OCI-LY1 (cell line): ENCODE data around the gene GRPEL2.

Experiments used
- H2AFZ ChIP-seq: fragments of 200-600 bp; sonication (generic), shearing (Covaris generic); 2 replicates; pipeline ENCODE4 v1.6.0; 2014; ENCODE audit warnings: antibody characterized with exemption, mild to moderate bottlenecking, low read length
- H3F3A ChIP-seq: fragments of 200-600 bp; sonication (generic), shearing (Covaris generic); 2 replicates; pipeline ENCODE4 v1.6.0; 2014; ENCODE audit warnings: mild to moderate bottlenecking, antibody characterized with exemption, low read length, moderate library complexity; ENCODE audit not compliant: insufficient read depth
- H3K27ac ChIP-seq: fragments of 200-600 bp; sonication (generic); 2 replicates; pipeline ENCODE4 v1.5.1; 2014; ENCODE audit warnings: low read length, mixed run types, mild to moderate bottlenecking, low read depth; ENCODE audit not compliant: poor library complexity, severe bottlenecking
- H3K27me3 ChIP-seq: fragments of 200-600 bp; sonication (generic); 2 replicates; pipeline ENCODE4 v1.6.0; 2014; ENCODE audit warnings: antibody characterized with exemption, mild to moderate bottlenecking, low read length, moderate library complexity; ENCODE audit not compliant: insufficient read depth
- H3K36me3 ChIP-seq: fragments of 200-600 bp; sonication (generic); 2 replicates; pipeline ENCODE4 v1.6.1; 2014; ENCODE audit warnings: mild to moderate bottlenecking, antibody characterized with exemption, low read length, moderate library complexity, mixed read lengths; ENCODE audit not compliant: insufficient read depth
- H3K4me1 ChIP-seq: fragments of 200-600 bp; sonication (generic); 2 replicates; pipeline ENCODE4 v1.5.1; 2014; ENCODE audit warnings: mild to moderate bottlenecking, low read length, moderate library complexity; ENCODE audit not compliant: insufficient read depth, severe bottlenecking
- H3K4me2 ChIP-seq: fragments of 200-600 bp; sonication (generic), shearing (Covaris generic); 2 replicates; pipeline ENCODE4 v1.6.1; 2014; ENCODE audit warnings: low read length
- H3K4me3 ChIP-seq: fragments of 200-600 bp; sonication (generic); 2 replicates; pipeline ENCODE4 v1.5.1; 2014; ENCODE audit warnings: low read length, low read depth, mild to moderate bottlenecking, mixed read lengths; ENCODE audit not compliant: poor library complexity, severe bottlenecking
- H3K79me2 ChIP-seq: fragments of 200-600 bp; shearing (Covaris generic); 2 replicates; pipeline ENCODE4 v1.6.1; 2016; ENCODE audit warnings: mixed run types, low read length, mixed read lengths; ENCODE audit not compliant: insufficient read depth
- H3K9ac ChIP-seq: fragments of 200-600 bp; sonication (generic), shearing (Covaris generic); 2 replicates; pipeline ENCODE4 v1.6.1; 2014; ENCODE audit warnings: mild to moderate bottlenecking, low read length, mixed read lengths
- H3K9me2 ChIP-seq: fragments of 200-600 bp; sonication (generic), shearing (Covaris generic); 2 replicates; pipeline ENCODE4 v1.6.1; 2014; ENCODE audit warnings: low read depth, mild to moderate bottlenecking, low read length, mixed read lengths
- H3K9me3 ChIP-seq: fragments of 200-600 bp; shearing (Covaris generic); 2 replicates; pipeline ENCODE4 v1.6.1; 2014; ENCODE audit warnings: low read length, mixed read lengths
- H4K20me1 ChIP-seq: fragments of 200-600 bp; sonication (generic), shearing (Covaris generic); 2 replicates; pipeline ENCODE4 v1.6.0; 2016; ENCODE audit warnings: mild to moderate bottlenecking, low read length; ENCODE audit not compliant: insufficient read depth
- CTCF ChIP-seq: fragments of 200-600 bp; sonication (generic), shearing (Covaris generic); IDR thresholded peaks from 2 replicates; pipeline ENCODE4 v1.5.1; 2017; ENCODE audit warnings: mild to moderate bottlenecking, antibody characterized with exemption, low read length, moderate library complexity, mixed read lengths
- EZH2 ChIP-seq: fragments of 200-600 bp; sonication (generic), shearing (Covaris generic); IDR thresholded peaks from 2 replicates; pipeline ENCODE4 v1.8.0; 2017; ENCODE audit warnings: borderline replicate concordance, mixed run types, mild to moderate bottlenecking, antibody characterized with exemption, low read length, moderate library complexity, mixed read lengths

GRPEL2 gene

GRCh38 chr5:149314571-149315111 lies 30.7 kb upstream of the GRPEL2 start:
- no peaks in the 10 kb centered on the region for H3K9me3 ChIP-seq
- H3K4me3 ChIP-seq = no peak overlapping the region
- no peak overlapping the region for H3K4me2 ChIP-seq
- H2AFZ ChIP-seq = no peak overlapping the region
- no peak overlapping the region for H3K9ac ChIP-seq
- no peaks in the 10 kb centered on the region for H3K9me2 ChIP-seq
- no peaks in the 10 kb centered on the region for H3K79me2 ChIP-seq
- H3K4me1 ChIP-seq = no peaks in the 10 kb centered on the region
- no peaks in the 10 kb centered on the region for H3K36me3 ChIP-seq
- H3K27me3 ChIP-seq = 0 out of 2 replicates have a peak, but pooled peaks cover 10% of the 10 kb centered on the region
- H3F3A ChIP-seq = no peaks in the 10 kb centered on the region
- no peaks in the 10 kb centered on the region for H4K20me1 ChIP-seq
- no peak overlapping the region for H3K27ac ChIP-seq
- TF ChIP-seq EZH2 (no peak), CTCF (no peak; the same call in 1 of the 2 replicates)

DNA sequence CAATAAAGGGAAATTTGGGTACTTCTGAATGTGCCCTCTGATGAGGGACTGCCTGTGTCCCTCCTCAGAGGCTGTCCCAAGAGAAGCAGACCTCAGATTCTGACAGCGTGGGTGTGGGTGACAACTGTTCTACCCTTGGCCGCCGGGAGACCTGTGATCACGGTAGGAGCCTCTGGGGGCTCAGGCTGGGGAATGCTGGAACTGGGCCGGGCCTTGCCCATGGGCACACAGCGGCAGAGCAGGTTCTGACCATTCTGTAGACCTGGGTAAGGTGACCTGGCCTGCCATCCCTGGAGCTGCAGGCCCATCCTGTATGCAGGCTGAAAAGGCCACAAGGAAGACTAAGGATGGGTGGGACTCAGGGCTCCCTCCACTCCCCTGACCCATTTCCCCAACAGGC lies 29.5 kb upstream of the GRPEL2 start:
- Histone ChIP-seq H3K79me2 (no peaks in the 10 kb centered on the region), H3K4me1 (no peaks in the 10 kb centered on the region), H2AFZ (no peak overlapping the region), H4K20me1 (no peaks in the 10 kb centered on the region), H3K9ac (no peak overlapping the region), H3K4me3 (no peak overlapping the region), H3K4me2 (no peak overlapping the region), H3K9me3 (no peaks in the 10 kb centered on the region), H3K27me3 (0 out of 2 replicates have a peak, but pooled peaks cover 10% of the 10 kb centered on the region), H3F3A (no peaks in the 10 kb centered on the region), H3K36me3 (no peaks in the 10 kb centered on the region), H3K27ac (no peak overlapping the region), H3K9me2 (no peaks in the 10 kb centered on the region)
- no peak for TF ChIP-seq CTCF
- no peak for TF ChIP-seq EZH2

- Histone ChIP-seq H3K4me2 (no peak overlapping the region), H3K79me2 (no peaks in the 10 kb centered on the region), H3K9me2 (no peaks in the 10 kb centered on the region), H3K36me3 (no peaks in the 10 kb centered on the region), H3F3A (no peaks in the 10 kb centered on the region), H3K4me1 (no peaks in the 10 kb centered on the region), H3K27me3 (no peaks in the 10 kb centered on the region), H4K20me1 (no peaks in the 10 kb centered on the region), H3K27ac (no peak overlapping the region), H3K4me3 (no peak overlapping the region), H3K9ac (no peak overlapping the region), H3K9me3 (no peaks in the 10 kb centered on the region), H2AFZ (no peak overlapping the region)
- TF ChIP-seq EZH2 = no peak
- peak; percentile 84 for TF ChIP-seq CTCF
Measured at GRCh38 chr5:149317281-149318048, 27.8 kb upstream of the GRPEL2 start.
